IPS DF 4.7 (cell line): ENCODE results near the gene DGKI.
"Not testable (repeated sequence)": the region's sequence is repeated elsewhere in the genome, so short reads cannot be mapped to it uniquely, and the experiment has no call there.

ENCODE experiments used
- DNase-seq: peaks from one replicate; pipeline ENCODE4 v3.0.0-alpha.2; 2013; ENCODE audit warnings: low spot score; ENCODE audit errors: extremely low read depth

DGKI gene

DNA sequence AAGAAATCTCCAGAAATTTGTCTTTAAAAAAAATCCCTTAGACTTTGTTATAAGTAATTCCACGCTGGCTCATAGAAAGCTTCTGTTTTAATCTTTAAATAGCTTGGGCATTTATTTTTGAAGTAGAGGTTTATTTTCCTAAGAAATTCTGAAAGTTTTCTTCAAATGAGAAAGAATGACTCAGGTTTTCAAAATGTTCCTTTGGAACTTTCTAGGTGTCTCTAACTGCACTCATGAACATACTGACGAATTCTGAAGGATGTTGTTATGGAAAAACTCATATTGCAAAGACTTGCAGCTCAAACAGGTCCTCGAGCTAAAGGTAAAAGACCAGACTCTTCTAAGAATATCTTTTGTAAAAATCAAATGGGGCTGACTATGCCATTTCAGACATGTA, 10.7 kb downstream of the DGKI start:
- no peak for DNase-seq

DNA sequence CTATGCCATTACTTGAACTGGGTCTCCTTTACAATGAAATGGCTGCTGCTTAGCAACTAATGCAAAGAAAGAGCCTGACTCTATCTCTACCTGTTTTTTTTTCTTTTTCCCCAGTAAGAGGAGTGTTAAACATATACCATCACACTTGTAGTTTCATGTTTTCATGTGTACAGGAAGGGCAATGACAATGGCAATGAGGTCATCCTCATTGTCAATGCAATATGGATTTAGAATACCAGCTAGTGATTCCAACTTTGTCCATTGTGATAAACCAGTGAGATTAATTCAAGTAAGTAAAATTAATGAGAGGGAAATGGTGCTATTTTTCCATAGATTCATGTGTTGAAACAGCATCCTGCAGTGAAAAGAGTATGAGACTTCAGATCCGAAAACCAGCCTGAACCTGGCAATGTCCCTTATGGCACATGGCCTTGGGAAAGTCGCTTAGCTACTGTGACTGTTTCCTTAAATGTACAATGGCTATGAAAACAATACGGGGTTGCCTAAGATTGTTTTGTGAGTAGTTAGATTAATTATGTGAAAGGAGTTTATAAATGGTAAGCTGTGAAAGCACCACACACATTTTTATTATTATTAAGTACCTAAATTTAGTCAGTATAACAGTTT, 11.2 kb downstream of the DGKI start:
- DNase-seq = no peak

- no peak for DNase-seq
Measured at GRCh38 chr7:137834552-137834951, 12.2 kb downstream of the DGKI start.

DNA sequence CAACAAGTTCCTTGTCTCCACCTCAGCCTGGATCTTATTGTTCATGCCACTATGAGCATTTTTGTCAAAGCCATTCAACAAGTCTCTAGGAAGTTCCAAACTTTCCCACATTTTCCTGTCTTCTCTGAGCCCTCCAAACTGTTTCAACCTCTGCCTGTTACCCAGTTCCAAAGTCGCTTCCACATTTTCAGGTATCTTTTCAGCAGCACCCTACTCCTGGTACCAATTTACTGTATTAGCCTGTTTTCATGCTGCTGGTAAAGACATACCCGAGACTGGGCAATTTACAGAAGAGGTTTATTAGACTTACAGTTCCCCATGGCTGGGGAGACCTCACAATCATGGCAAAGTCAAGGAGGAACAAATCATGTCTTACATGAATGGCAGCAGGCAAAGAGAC, 13.8 kb downstream of the DGKI start:
- DNase-seq = not testable (repeated sequence)

GRCh38 chr7:137832382-137832781, 14.4 kb downstream of the DGKI start:
- DNase-seq = no peak

- DNase-seq = not testable (repeated sequence)
Measured at GRCh38 chr7:137831555-137831954, 15.2 kb downstream of the DGKI start.

DNA sequence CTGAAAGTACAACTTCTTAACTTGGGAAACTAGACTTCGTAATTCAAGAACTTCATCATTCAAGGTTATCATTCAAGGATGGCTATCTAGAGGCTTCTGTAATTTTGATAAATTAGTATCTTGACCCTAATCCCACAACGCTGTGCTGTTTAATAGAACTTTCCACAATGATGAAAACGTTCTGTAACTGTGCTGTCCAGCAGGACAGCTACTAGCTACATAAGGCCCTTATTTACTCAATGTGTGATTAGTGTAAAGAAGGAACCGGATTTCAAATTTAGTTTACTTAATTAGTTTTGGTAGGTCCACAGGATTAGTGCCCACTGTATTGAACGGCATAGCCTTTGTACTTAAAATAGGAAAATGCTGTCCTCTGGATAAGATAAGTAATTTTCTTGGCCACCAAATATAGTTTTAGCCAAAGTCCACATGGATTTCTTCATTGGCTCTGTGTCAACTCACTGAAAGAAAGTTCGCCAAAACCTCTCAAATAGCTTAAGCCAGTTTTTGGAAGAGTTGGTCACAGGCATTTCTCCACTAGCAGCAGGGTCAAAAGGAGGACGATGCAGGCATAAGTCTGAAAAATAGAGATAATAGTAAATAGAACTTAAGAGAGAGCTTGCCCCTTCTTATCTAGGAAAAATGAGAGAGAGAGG, 17.3 kb downstream of the DGKI start:
- no peak for DNase-seq

GRCh38 chr7:137828456-137828855, 18.3 kb downstream of the DGKI start:
- no peak for DNase-seq

DNA sequence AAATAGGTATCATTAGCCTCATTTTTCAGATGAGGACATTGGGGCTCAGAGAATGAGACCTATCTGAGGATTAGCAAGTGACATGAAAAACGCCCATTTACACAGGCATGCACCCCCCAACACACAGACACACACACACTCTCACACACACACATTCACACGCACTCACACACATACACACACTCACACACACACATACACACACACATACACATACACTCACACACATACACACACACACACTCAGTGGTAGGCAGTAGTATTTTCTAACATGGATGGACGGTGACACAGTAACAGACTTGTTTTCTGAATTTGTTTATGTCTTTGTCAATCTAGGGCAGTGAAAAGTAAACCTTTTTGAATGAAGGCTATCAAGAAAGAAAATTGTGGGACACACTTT, 21.3 kb downstream of the DGKI start:
- no peak for DNase-seq

DNA sequence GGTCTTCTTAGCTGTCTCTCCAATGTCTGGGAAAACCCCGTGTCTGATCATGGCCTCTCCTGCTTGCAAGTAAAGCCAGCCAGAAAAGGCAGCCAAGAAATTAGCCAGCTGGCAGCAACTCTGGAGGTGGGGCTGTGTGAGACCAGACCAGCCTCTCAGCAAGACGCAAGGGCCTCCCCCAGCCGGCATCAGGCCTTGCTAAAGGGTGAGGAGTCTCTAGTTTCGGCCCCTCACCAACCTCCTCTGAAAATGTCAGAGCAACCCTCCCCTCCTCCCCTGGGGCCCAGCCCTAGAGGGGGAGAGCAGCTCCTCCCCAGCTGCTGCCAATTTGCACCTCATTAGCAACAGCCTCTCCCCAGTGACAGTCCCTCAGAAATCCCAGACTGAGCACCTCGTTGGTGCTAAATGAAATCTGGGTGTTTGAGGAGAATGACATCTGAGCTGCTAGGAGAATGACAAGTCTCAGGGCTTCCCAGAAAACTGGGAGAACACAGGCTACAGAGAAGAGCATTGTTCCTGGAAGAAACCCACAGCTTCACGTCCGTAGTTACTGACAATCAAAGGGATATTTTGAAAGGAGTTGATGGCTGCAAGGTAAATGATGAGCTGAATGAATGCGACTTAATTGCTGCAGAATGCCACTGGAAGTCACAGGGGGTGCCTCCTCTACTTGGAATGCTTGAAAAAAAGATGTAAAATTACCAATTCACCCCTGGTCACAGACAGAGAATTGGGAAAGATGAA, 25.9 kb downstream of the DGKI start:
- no peak for DNase-seq

DNA sequence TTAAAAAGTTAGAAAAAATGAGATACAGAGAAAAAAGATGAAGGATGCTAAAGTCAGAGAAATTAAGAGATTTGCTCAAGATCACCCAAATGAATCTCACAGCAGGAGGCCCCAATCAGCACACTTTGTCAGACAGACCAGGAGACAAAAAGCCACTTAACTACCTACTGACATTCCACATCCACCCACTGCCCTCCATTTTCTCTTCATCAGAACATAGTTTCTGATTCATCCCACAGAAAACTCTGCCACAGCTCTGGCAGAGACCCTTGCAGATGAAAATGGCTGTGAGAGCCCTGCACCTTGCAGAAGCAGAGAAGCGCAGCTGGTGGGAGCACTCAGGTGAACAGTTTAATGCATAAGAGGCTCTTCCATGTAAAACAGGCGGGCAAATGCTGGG, 26.6 kb downstream of the DGKI start:
- no peak for DNase-seq

DNA sequence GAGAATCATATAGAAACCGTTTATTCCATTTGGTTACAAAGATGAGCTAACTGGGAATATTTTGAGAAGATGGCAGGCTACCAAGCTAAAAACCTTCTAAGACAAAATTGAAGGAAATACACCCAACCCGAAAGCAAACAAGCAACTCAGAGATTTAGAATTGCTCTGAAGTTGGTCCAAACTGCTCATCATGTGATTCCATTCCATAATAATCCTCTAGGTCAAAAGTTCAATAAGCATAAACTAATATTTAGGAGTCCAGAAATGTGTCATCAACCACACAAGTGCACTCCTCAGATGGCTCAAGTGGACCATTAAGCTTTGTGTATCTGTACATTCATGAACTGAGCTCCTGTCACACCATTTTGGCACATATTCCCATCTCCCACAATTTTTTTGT, 28.7 kb downstream of the DGKI start:
- no peak for DNase-seq

- DNase-seq = no peak
Measured at GRCh38 chr7:137816696-137817320, 30.0 kb downstream of the DGKI start.

DNA sequence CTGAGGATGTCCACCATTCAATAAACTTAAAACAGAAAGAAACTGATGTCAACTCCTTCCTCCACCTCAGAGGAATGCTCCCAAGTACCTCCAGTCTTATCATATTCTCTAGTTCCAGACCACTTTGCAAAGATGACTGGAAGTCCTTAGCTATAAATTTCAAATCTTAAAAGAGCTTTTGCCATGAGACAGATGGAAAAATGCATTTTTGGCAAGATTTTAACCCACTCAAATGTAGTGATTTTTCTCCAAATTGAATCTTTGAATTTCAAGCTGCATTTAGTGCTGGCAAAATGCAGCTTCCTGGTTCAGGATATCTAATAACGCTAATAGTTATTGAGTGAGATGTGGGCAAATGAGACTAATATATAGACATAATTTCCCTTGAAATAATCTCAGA, 33.2 kb downstream of the DGKI start:
- DNase-seq = no peak

DNA sequence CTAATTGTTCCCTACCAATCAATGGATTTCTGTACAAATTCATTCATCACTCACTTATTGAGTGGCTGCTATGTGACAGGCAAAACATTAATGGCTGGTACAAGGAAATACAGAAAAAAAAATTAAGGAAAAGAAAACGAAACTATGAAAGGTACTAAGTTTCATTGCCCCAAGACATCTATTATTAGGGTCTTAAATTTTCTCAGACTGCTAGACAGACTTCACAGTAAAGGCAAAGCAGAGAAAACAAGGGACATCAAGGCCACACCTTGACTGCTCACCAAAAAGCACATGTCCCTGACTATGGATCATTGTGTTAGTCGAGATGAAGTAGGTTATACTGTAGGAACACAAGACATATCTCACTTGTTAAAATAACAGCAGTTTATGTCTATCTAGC, 36.5 kb downstream of the DGKI start:
- no peak for DNase-seq

GRCh38 chr7:137804836-137805235, 41.9 kb downstream of the DGKI start:
- DNase-seq = no peak

DNA sequence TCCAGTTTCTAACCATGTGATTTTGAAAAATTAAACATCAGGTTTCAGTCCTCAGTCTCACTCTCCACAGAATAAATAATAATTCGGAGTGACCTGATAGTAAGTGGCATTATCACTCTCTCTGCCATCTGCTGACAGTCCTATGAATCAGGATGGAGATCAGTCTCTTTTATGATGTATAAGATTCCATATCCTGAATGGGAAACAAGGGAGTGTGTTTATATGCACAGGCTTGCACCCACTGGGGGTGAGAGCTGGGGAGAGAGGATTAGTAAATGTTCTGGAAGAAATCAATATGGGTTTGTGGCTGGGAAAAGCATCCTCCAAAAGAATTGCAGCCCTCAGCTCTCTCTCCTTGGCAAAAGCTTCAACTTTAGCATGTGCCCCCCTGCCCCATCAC, 45.3 kb downstream of the DGKI start:
- DNase-seq = no peak

GRCh38 chr7:137801003-137801402, 45.8 kb downstream of the DGKI start:
- DNase-seq = no peak

DNA sequence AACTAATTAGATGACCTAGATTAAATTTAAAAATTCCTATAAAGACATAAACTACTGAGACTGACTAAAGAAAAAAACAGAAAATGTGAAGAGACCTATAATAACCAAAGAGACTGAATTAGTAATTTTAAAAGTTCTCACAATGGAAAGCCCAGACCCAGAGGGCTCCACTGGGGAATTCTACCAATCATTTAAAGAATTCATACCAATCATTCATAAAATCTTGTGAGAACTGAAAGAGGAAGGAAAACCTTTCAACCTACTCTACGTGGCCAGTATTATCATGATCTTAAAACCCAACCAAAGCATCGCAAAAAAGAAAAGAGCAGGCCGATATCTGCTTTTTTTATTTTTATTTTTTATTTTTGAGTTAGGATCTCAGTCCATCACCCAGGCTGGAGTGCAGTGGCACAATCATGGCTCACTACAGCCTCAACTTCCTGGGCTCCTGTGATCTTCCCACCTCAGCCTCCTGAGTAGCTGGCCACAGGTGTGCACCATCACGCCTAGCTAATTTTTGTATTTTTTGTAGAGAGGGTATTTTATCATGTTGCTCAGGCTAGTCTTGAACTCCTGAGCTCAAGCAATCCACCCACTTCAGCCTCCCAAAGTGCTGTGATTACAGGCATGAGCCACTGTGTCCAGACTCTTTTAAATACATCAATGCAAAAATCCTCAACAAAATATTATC, 48.6 kb downstream of the DGKI start:
- no peak for DNase-seq

DNA sequence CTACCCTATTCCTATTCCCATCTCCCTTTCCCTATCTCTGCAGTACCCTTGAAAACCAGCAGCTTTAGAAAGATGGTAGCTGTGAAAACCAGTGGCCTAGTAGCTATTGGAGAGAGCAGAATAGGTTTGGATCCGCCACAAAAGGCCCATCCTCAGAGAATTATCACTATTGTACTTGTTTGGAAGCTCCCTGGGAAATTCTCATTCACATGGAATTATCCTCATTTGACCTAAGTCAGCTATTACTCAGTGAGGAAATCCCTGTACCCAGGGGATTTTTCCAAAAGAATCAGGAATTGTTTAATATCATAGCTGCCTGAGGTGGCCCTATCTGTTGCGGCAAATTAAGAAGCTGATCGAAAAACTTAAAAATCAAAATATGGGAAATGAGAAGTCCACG, 51.6 kb downstream of the DGKI start:
- no peak for DNase-seq

- no peak for DNase-seq
Measured at GRCh38 chr7:137791930-137792329, 54.8 kb downstream of the DGKI start.

GRCh38 chr7:137790828-137791227, 55.9 kb downstream of the DGKI start:
- DNase-seq = no peak
